ENCODE results near the gene EPB41L1.

EPB41L1 gene

DNA sequence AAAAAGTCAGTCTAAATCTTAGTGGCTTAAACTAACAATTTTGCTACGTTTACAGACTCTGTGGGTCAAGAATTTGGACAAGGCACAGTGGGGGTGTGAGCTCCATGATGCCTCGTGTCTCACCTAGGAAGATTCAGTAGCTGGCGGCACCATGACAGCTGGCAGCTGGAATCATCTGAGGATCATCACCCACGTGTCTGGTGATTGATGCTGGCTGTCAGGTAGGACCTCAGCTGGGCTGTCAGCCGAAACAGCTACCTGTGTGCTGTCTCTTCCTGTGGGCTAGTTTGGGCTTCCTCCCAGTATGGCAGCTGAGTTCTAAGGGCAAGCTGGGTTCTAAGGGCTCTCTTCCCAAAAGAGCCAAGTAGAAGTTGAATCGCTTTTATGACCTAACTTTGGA, 125.2 kb downstream of the EPB41L1 start:
- DNase-seq (ENCODE audit: low read depth in 2 of 2) = no peak

DNA sequence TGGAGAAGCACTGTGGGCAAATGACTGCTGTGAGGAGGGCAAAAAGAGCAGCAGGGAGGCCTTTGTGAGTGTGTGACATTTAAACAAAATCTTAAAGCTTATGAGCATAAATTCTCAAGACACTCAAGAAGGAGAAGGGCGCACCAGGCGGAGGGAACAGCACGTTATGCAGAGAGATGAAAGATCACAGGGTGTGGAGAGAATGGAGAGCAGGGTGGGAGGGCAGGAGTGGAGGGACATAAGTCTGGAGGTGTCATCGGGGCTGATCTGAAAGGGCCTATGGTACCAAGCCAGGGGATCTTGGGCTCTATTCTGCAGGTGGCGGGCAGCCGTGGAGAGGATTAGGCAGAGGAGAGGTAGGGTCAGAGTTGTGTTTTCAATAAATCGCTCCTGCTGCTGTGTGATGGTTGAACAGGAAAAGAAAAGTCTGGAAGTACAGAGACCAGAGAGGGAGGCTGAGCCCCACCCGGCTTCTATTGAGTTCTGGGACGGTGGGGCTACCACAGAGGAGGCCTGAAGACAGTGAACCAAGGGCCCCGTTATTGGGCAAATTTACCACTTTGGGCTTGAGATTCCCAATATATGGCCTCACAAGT, 127.3 kb downstream of the EPB41L1 start:
- DNase-seq (ENCODE audit: low read depth in 2 of 2) = no peak

Measured in stimulated activated CD8-positive, alpha-beta memory T cell treated with anti-CD3 and anti-CD28 coated beads, Interleukin-7, amount 100 ng/mL, for 4 hours (primary cell).